GM12874 (cell line): ENCODE measurements around the gene DCAKD.

Source experiments
- CTCF ChIP-seq: IDR thresholded peaks from 2 replicates; pipeline ENCODE4 v1.5.1; 2011; ENCODE audit warnings: low read depth, mild to moderate bottlenecking, control low read depth, low read length, moderate library complexity; ENCODE audit not compliant: insufficient read depth

Gene DCAKD

GRCh38 chr17:45081047-45081703 is 29.7 kb upstream of the DCAKD start:
- TF ChIP-seq CTCF = no peak

- no peak for TF ChIP-seq CTCF
These were observed 26.2 kb upstream of the DCAKD start for GRCh38 chr17:45077643-45078042.

- no peak for TF ChIP-seq CTCF
These were observed 22.1 kb upstream of the DCAKD start for GRCh38 chr17:45073414-45074070.

- TF ChIP-seq CTCF = no peak
These were observed 19.4 kb upstream of the DCAKD start for GRCh38 chr17:45070809-45071208.

GRCh38 chr17:45070001-45070400 is 18.6 kb upstream of the DCAKD start:
- no peak for TF ChIP-seq CTCF

- no peak for TF ChIP-seq CTCF
These were observed 16.2 kb upstream of the DCAKD start for GRCh38 chr17:45067637-45068036.

- TF ChIP-seq CTCF = no peak
These were observed 11.8 kb upstream of the DCAKD start for GRCh38 chr17:45063198-45063597.
